RWPE2 (cell line): Measurements from ENCODE around the gene KLHL2.
"Not testable (repeated sequence)": the region's sequence is repeated elsewhere in the genome, so short reads cannot be mapped to it uniquely, and the experiment has no call there.

Source experiments
- ATAC-seq: fragments of 200-7000 bp; cut with Tn5 transposase; 3 replicates; pipeline ENCODE4 v1.9.1; 2021; ENCODE audit warnings: low read depth
- DNase-seq: peaks from one replicate; pipeline ENCODE4 v3.0.0-alpha.2; 2020; ENCODE audit warnings: low spot score
- H3K27ac ChIP-seq: fragments of 450-650 bp; 2 replicates; pipeline ENCODE4 v1.5.1; 2017; ENCODE audit warnings: mild to moderate bottlenecking; ENCODE audit not compliant: poor library complexity, severe bottlenecking
- H3K27me3 ChIP-seq: fragments of 250-450 bp; sonication (Bioruptor Pico); 2 replicates; pipeline ENCODE4 v1.5.1; 2021; ENCODE audit warnings: mild to moderate bottlenecking, moderate library complexity; ENCODE audit not compliant: insufficient read depth, poor library complexity, severe bottlenecking
- H3K36me3 ChIP-seq: fragments of 250-450 bp; sonication (Bioruptor Pico); 2 replicates; pipeline ENCODE4 v1.5.1; 2020; ENCODE audit warnings: low read depth, mild to moderate bottlenecking, moderate library complexity
- H3K4me1 ChIP-seq: fragments of 250-450 bp; sonication (Bioruptor Pico); 2 replicates; pipeline ENCODE4 v1.5.1; 2021; ENCODE audit warnings: mild to moderate bottlenecking, moderate library complexity; ENCODE audit not compliant: insufficient read depth, poor library complexity, severe bottlenecking
- H3K4me3 ChIP-seq: fragments of 250-450 bp; sonication (Bioruptor Pico); 2 replicates; pipeline ENCODE4 v1.5.1; 2021; ENCODE audit warnings: mild to moderate bottlenecking, moderate library complexity; ENCODE audit not compliant: severe bottlenecking
- H3K9me3 ChIP-seq: fragments of 250-450 bp; sonication (Bioruptor Pico); 2 replicates; pipeline ENCODE4 v1.5.1; 2021; ENCODE audit warnings: mild to moderate bottlenecking, moderate library complexity; ENCODE audit not compliant: severe bottlenecking
- CTCF ChIP-seq: fragments of 450-650 bp; IDR thresholded peaks from one replicate; pipeline ENCODE4 v1.5.1; 2017; ENCODE audit warnings: mild to moderate bottlenecking, moderate library complexity; ENCODE audit not compliant: poor library complexity, severe bottlenecking

The KLHL2 gene

GRCh38 chr4:165275357-165275756 lies 68.0 kb downstream of the KLHL2 start:
- not testable (repeated sequence) for H3K27me3 ChIP-seq, H3K4me1 ChIP-seq, H3K36me3 ChIP-seq, DNase-seq, H3K4me3 ChIP-seq, H3K27ac ChIP-seq, H3K9me3 ChIP-seq, ATAC-seq

DNA sequence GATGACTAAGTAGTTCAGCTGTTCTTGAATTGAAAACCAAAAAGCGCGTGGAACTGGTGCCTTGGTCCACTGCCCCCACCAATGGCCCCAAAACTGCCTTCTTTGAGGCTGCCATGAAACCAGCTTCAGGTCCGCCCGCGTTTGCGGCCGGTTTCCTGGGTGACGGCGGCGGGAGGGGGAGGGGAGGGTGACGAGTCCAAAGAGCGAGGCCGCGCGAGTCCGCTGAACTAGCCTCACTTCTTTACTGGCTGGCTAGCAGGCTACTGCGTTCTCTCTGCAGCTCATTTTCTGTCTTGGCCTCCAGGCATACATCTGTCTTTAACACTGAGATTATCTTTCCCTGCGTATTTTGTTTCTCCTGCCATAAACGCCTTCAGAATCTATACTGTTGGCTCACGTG lies 72.2 kb downstream of the KLHL2 start:
- ATAC-seq, H3K4me1 ChIP-seq, H3K4me3 ChIP-seq, DNase-seq, H3K27me3 ChIP-seq, H3K9me3 ChIP-seq, H3K27ac ChIP-seq, H3K36me3 ChIP-seq: not testable (repeated sequence)

DNA sequence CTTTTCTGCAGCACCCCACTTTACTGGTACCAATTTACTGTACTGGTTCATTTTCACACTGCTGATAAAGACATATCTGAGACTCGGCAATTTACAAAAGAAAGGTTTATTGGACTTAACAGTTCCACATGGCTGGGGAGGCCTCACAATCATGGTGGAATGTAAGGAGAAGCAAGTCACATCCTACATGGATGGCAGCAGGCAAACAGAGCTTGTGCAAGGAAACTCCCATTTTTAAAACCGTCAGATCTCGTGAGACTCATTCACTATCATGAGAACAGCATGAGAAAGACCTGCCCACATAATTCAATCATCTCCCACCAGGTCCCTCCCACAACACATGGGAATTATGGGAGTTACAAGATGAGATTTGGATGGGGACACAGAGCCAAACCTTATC lies 77.3 kb downstream of the KLHL2 start:
- DNase-seq, H3K27ac ChIP-seq, H3K4me3 ChIP-seq, H3K27me3 ChIP-seq, ATAC-seq, H3K36me3 ChIP-seq, H3K9me3 ChIP-seq: not testable (repeated sequence)
- peaks cover 14% of the 10 kb centered on the region for H3K4me1 ChIP-seq

DNA sequence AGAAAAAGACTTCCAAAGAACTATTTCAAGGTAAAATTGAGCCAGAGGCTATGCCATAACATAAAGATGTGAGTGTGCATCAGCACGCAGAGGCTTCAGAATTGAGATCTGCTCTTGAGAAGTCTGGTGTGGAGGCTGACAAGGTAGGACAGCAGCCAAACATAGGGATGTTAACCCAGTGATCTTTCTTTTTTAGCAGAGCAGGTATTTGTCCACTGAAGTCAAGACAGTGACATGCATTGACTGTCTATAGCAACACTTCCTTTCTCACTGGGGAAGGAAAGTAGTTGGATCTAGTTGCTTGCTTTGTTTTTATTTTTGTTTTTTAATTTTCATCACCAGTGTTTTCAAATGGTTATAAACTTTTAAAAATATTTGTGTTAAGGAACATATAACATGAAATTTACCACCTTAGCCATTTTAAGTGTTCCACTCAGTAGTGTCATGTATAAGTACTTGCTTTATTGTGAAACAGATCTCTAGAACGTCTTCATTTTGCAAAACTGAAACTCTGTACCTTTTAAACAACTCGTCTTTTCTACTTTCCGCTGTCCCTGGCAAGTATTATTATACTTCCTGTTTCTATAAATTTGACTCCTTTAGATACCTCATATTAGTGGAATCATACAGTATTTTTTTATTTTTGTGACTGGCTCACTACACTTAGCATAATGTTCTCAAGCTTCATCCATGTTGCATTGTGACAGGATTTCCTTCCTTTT lies 79.4 kb downstream of the KLHL2 start:
- not testable (repeated sequence) for H3K27me3 ChIP-seq, H3K27ac ChIP-seq, H3K36me3 ChIP-seq, H3K9me3 ChIP-seq, H3K4me3 ChIP-seq, DNase-seq, ATAC-seq
- peaks cover 14% of the 10 kb centered on the region for H3K4me1 ChIP-seq

DNA sequence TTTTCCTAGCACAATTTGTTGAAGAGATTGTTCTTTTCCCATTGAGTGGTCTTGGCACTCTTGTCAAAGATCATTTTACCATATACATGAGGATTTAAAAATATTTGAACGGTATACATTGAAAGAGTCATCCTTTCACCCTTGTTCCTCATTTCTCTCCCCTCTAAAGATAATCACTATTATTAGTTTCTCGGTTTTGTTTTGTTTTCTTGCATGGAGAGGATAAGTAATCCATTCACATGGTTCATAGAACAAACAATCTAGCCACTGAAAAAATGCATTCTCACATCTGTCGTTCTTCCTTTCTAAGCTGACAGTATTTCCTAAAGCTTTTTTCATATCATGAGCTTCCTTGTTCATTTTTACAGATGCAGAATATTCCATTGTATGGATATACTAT lies 80.9 kb downstream of the KLHL2 start:
- peak overlapping the region; percentile 16 for H3K27ac ChIP-seq
- no peak overlapping the region for H3K4me3 ChIP-seq
- no peaks in the 10 kb centered on the region for H3K27me3 ChIP-seq
- ATAC-seq: no peak
- peaks cover 9% of the 10 kb centered on the region; the same call in 1 of the 2 replicates for H3K36me3 ChIP-seq
- DNase-seq: no peak
- no peaks in the 10 kb centered on the region for H3K9me3 ChIP-seq
- no peak for TF ChIP-seq CTCF
- H3K4me1 ChIP-seq: peaks cover 14% of the 10 kb centered on the region

- no peak for DNase-seq
- peak; percentile 93 for ATAC-seq
Measured at GRCh38 chr4:165288639-165289422, 81.5 kb downstream of the KLHL2 start.

More at GRCh38 chr4:165288639-165289422, 81.5 kb downstream of the KLHL2 start:
- H3K9me3 ChIP-seq: no peaks in the 10 kb centered on the region
- H3K27me3 ChIP-seq: no peaks in the 10 kb centered on the region
- H3K27ac ChIP-seq: peak overlapping the region; percentile 16
- H3K36me3 ChIP-seq: peaks cover 9% of the 10 kb centered on the region; the same call in 1 of the 2 replicates
- no peak overlapping the region for H3K4me3 ChIP-seq
- TF ChIP-seq CTCF: no peak
- H3K4me1 ChIP-seq: peaks cover 14% of the 10 kb centered on the region
